RCC 7860 (cell line): ENCODE measurements around the gene POLR3H.

ENCODE experiments used
- DNase-seq: peaks from one replicate; pipeline ENCODE4 v3.0.0-alpha.2; 2015; ENCODE audit warnings: low spot score
- FAIRE-seq: peaks from 2 replicates; lab custom pipeline; 2012; peaks lifted over from hg19 to GRCh38; lab: Jason Lieb, UNC

The POLR3H gene

DNA sequence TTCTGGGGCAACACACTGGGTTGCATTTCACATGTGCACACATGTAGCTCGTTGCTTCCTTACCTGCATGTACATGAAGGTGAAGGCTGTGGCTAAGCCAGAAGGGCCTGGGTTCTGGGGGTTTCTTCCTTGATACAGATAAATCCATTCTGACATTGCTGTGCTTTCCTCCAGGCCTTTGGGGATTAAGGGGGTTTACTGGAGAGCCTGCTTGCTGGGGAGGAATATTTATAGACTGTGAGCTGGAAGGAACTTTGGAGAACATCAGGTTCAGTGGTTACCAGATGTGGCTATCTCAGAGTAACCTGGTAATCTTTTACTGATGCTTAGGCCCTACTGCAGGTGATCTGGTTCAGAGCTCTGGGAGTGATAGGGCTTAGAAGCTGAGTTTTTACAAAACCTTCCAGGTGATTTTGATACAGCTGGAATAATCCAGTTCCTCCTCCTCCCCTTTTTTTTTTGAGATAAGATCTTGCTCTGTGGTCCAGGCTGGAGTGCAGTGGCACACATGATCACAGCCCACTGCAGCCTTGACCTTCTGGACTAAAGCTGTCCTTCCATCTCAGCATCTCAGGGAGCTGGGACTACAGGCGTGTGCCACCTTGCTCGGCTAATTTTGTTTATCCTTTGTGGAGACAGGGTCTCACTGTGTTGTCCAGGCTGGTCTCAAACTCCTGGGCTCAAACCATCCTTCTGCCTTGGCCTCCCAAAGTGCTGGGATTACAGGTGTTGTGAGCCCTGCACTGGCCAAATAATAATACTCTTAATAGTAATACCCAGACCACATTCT is 55.5 kb downstream of the POLR3H start:
- no peak for DNase-seq
- no peak for FAIRE-seq

DNA sequence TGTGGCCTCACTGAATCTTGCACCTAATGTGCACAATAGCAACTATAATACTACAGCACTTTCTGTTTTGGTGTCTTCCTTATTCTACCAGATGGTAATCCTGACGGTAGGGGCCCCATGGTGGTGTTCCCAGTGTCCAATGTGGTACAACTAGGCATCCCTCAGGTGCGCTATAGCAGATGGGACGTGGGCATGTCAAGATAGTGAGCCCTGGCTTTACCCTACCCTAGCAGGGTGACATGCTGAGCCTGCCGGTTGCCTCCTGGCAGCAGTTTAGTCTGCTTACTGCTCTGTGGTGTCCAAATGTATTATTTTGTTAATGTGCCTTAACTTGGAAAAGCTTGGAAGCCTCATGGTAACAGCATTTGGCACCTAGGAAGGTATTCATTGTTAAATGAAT is 56.2 kb downstream of the POLR3H start:
- DNase-seq, result no peak
- FAIRE-seq, result no peak

DNA sequence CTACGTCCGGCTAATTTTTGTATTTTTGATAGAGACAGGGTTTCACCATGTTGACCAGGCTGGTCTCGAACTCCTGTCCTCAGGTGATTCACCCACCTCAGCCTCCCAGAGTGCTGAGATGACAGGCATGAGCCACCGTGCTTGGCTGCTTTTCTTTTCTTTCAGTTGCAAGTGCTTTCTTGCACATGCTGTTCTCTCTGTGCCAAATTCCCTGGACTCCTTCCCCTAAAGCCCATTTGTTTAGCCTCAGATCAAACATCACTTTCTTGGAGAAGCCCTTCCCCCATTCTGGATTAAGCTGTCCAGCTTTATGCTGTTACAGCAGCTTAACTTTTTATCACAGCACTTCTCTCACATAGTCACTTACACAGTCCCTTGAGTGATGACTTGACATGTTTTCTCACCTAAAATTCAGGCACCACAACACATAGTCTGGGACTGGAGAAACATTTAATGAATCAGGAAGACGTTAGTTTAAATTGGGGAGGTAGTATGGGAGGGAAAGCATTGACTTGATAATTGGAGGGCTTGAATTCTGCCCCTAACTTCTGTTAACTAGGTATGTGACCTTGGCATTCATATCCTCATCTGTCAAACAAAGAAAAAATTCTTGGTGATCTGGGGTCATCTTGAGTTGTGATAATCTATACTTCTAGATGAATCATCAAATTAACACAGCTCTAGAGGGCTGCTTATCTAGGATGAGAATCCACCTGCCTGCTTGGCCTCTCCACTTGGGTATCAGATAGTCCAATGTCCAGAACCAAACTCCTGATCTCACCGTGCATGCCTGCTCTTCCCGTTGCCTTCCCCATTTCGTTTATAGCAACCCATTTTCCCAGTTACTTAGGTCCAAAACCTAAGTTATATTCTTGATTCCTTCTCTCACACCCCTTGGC is 57.0 kb downstream of the POLR3H start:
- FAIRE-seq (no peak), DNase-seq (no peak)

DNA sequence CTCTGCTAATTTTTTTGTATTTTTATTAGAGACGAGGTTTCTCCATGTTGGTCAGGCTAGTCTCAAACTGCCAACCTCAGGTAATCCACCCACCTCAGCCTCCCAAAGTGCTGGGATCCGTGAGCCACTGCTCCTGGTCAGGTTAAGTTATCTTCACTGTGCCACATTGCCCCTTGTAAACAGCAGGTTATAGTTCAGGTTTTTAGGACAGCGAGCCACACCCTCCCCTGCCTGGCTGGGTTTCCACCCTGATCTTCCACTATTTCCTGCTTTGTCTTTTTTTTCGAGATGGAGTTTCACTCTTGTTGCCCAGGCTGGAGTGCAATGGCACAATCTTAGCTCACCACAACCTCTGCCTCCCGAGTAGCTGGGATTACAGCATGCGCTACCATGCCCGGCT is 59.2 kb downstream of the POLR3H start:
- no peak for DNase-seq
- FAIRE-seq, result no peak

DNA sequence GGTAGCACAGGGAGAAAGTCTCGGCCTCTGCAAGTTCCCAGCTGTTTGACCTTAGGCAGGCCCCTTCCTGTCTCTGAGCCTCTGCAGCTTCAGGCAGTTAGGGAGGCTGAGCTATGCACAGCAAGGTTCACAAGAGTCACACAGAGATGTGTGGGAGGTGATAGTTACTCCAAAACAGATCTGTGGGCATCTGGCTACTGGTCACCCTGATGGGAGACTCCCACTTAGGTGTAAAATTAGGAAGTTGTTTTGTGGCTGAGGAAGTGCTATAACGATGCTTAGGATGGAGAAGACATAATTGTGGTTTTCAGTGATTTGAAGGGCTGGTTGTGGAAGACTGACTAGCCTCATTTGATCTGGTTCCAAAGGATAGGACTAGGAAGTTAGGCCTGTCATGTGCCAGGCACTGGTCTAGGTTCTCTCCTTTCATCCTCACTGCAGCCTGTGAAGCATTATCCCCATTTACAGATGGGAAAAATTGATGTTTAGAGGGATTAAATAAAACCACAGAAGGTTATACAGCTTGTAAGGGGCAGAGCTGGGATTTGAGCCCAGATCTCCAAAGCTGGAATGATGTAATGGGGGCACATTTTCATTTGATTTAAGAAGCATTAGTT is 61.8 kb downstream of the POLR3H start:
- FAIRE-seq (no peak), DNase-seq (peak; percentile 35)

DNA sequence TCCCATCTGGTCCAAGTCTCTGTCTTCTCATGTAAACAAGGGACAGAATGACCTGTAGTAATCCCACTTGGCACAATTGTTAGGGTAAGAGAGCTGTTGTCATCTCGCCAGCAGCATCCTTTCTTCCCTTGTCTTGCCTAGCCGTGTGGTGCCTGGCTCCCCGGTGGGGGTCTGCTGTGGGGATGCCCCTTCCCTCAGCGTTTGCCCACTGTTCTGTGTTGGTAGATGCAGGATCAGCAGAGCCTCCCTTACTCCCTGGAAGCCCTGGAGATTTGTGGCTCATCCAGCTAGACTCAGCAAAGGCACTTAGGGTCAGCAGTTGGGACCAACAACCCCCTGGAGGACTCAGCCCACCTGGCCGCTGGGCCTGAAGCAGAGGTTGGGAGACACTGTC is 62.3 kb downstream of the POLR3H start:
- FAIRE-seq (no peak), DNase-seq (no peak)

DNA sequence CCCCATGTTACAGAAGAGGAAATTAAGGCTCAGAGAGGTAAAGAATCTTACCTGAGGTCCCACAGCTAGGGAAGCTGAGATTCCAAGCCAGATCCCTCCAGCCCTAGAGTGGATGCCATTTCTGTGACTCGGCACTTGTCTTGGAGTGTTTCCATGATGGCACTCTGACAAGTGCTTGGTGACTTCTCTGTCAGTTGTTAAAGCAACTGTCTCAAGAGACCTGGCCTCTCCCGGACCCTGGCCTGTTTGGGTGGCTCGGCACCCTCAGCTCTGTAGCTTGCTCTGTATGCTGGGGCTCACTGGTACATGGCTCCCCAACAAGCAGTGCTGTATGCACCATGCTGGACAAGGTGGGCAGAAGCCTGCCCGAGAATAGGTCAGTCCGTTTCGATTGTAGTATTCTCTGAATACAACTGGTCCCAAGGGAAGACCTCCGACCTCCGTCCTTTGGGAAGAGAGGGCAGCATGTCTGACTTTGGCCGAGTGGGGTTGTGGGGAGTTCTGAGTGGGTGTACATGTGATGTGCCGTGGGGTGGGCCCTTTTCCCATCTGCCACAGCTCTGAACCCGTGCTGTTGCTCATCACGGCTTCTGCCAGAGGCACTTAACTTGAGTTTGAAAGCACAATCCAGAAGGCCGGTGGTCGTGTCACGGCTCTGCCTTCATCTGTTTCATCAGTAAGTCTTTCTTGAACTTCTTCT is 63.0 kb downstream of the POLR3H start:
- peak; percentile 16 for DNase-seq
- no peak for FAIRE-seq

DNA sequence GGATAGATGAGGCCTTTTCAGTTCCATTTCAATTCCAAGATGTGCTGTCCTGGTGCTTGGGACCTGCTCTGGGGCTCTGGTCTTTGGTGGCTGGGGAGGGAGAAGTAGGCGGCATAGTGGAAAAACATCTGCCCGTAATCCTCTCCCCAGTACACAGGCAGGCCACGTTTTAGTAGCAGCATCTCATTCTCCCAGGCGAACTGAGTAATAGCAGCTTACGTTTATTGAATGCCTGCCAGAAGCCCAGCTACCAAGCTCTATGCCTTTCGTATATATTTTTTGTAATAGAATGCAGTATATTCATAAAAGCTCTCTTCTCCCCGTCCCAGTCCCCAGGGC is 63.9 kb downstream of the POLR3H start:
- FAIRE-seq, result no peak
- no peak for DNase-seq

DNA sequence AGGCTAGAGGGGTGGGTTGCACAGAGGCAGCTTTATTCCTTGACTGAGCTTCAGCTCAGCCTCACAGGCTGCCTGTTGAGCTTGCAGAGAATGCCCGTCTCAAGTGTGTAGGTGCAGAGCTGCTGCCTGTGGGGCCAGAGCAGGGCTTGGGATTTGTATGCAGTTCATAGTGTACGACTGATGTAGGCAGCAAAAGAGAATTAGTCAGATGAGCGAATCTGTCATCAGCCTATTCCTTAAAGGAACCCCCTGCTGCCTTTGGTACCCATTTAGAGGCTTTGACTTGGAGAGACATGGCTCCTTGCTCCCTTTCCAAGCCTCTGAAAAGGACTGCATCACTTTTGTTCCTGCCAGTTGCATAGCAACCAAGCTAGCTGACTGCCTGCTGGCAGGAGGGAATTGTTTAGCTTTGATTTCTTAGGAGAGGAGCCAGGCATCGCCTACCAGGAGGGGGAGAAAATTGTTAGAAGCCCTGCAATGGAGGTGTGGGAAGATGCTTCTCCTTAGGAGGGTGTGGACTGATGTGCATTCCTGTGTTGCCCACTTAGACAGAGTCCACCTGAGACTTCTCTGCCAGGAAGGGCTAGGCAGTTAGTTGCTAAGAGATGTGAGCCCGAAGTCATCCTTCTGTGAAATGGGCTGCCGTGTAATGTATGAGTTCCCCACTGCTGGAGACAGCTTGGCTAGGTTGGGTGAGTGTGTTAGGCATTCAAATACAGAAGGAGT is 64.4 kb downstream of the POLR3H start:
- FAIRE-seq, result no peak
- DNase-seq, result peak; percentile 6

DNA sequence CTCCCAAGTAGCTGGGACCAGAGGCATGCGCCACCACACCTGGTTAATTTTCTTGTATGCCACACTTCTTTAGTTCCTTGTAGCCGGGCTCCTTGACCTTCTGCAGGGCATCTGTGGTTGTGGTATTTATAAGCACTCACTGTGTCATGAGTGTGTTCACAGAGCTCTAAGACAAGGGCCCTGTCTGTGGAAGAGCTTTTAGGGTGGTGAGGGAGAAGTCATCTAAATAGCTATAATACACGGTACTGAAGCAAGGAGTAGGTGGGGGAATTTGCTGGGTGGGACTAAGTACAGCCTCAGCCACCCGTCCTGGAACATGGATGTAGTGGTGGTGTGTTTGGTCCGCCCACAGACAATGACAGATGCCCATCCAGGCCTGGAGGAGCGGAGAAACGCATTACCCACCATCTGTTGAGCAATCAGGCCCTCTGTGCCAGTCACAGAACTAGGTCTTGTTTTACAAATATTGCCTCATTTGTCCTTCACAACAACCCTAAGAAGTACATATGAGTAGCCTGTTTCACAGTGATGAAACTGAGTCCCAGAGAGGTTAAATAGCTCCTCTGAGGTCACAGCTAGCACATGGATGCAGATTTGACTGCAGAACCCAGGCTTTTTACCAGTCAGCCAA is 65.3 kb downstream of the POLR3H start:
- no peak for FAIRE-seq
- DNase-seq, result no peak

DNA sequence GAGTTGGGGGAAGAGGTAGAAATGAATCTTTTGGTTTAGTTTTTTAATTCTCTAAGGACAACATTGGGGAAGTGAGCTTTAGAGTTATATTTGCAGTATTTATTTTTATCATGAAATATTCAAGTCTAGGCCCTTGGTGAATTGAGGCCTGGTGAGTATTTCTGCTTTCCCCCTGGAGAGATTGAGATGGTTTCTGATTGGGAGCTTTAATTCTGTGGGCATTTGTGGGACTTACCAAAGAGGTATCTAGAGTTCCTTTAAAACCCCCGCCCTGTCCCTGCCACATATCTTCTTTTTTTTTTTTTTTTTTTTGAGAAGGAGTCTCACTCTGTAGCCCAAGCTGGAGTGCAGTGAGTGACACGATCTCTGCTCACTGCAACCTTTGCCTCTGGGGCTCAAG is 65.8 kb downstream of the POLR3H start:
- DNase-seq, result no peak
- FAIRE-seq, result no peak
